Endothelial cell of umbilical vein (primary cell): ENCODE measurements around the gene RDH13. TPM values are rescaled to one million over a fixed set of nuclear protein-coding genes. Genes with fewer than 3 reads are reported as not detected.

Experiments
- BruUV-seq: library from RNA; stranded (reverse); fragments of 400-500 nt; replicated peaks from 2 replicates; lab custom pipeline; 2021; lab: Mats Ljungman, UMichigan
- CTCF ChIA-PET: fragments of 300-600, 350-600 bp; sonication (Branson Sonifier 250); formaldehyde crosslinking; loops from one replicate; lab custom pipeline; 2021; ENCODE audit warnings: antibody characterized with exemption, inconsistent platforms; lab: Charles Lee
- POLR2A ChIA-PET: fragments of 300-600, 350-600 bp; sonication (Branson Sonifier 250); formaldehyde crosslinking; loops from one replicate; lab custom pipeline; 2021; ENCODE audit warnings: antibody characterized with exemption, inconsistent platforms; lab: Charles Lee
- DNase-seq: peaks from one replicate; pipeline ENCODE4 v3.0.0-alpha.2; 2011; ENCODE audit warnings: low read depth, low spot score
- FAIRE-seq: peaks from 2 replicates; lab custom pipeline; 2011; peaks lifted over from hg19 to GRCh38; lab: Jason Lieb, UNC
- H2AFZ ChIP-seq: 2 replicates; pipeline ENCODE4 v1.6.0; 2012; ENCODE audit warnings: low read depth, low read length, control low read depth, inconsistent platforms
- H3K27ac ChIP-seq: 2 replicates; pipeline ENCODE4 v1.5.1; 2011; ENCODE audit warnings: low read depth, mild to moderate bottlenecking, control low read depth, low read length, moderate library complexity; ENCODE audit not compliant: insufficient read depth
- H3K27me3 ChIP-seq, 2 experiments: 2 replicates each; pipeline versions ENCODE4 v1.6.0 to v1.6.1; 2011; ENCODE audit warnings: low read length in 2 of 2, mixed read lengths in 1 of 2; ENCODE audit not compliant: control insufficient read depth in 2 of 2, insufficient read depth in 2 of 2
- H3K36me3 ChIP-seq, 2 experiments: 2 replicates in 1 of 2; 3 replicates in 1 of 2; pipeline ENCODE4 v1.5.1; 2011; ENCODE audit warnings: low read length in 2 of 2, mild to moderate bottlenecking in 1 of 2, moderate library complexity in 1 of 2; ENCODE audit not compliant: control insufficient read depth in 2 of 2, insufficient read depth in 2 of 2; ENCODE audit errors: extremely low read depth in 1 of 2
- H3K4me1 ChIP-seq: 3 replicates; pipeline ENCODE4 v1.5.1; 2011; ENCODE audit warnings: mild to moderate bottlenecking, low read length; ENCODE audit not compliant: control insufficient read depth, insufficient read depth; ENCODE audit errors: extremely low read depth
- H3K4me2 ChIP-seq: 2 replicates; pipeline ENCODE4 v1.6.1; 2011; ENCODE audit warnings: low read length, control low read depth, mixed read lengths; ENCODE audit not compliant: insufficient read depth
- H3K4me3 ChIP-seq, 3 experiments: fragments of 200-600 bp in 1 of 3; sonication (generic), shearing (Covaris generic) in 1 of 3; replicated peaks in 1 of 3; 2 replicates each; pipeline ENCODE4 v1.5.1; 2011 to 2016; ENCODE audit warnings: control low read depth in 3 of 3, low read length in 3 of 3, mild to moderate bottlenecking in 2 of 3, inconsistent platforms in 1 of 3, low read depth in 1 of 3, moderate library complexity in 1 of 3; ENCODE audit not compliant: insufficient read depth in 1 of 3
- H3K79me2 ChIP-seq: 2 replicates; pipeline ENCODE4 v1.6.0; 2012; ENCODE audit warnings: low read length, inconsistent platforms; ENCODE audit not compliant: control insufficient read depth, insufficient read depth
- H3K9ac ChIP-seq: replicated peaks from 2 replicates; pipeline ENCODE3; 2011; ENCODE audit warnings: low read length, control low read depth; ENCODE audit not compliant: insufficient read depth; ENCODE audit errors: extremely low read depth
- H3K9me1 ChIP-seq: replicated peaks from 3 replicates; pipeline ENCODE4 v1.6.0; 2011; ENCODE audit warnings: mild to moderate bottlenecking, low read length; ENCODE audit not compliant: control insufficient read depth, insufficient read depth; ENCODE audit errors: extremely low read depth
- H3K9me3 ChIP-seq: replicated peaks from 2 replicates; pipeline ENCODE4 v1.5.1; 2012; ENCODE audit warnings: low read length, inconsistent platforms; ENCODE audit not compliant: control insufficient read depth, insufficient read depth
- H4K20me1 ChIP-seq: replicated peaks from 2 replicates; pipeline ENCODE3; 2011; ENCODE audit warnings: mild to moderate bottlenecking, low read length; ENCODE audit not compliant: control insufficient read depth, insufficient read depth; ENCODE audit errors: extremely low read depth
- EZH2 ChIP-seq: IDR thresholded peaks from 2 replicates; pipeline ENCODE4 v1.6.1; 2012; ENCODE audit warnings: borderline replicate concordance, low read depth, mild to moderate bottlenecking, moderate library complexity, low read length, inconsistent platforms; ENCODE audit not compliant: severe bottlenecking
- FOS ChIP-seq: IDR thresholded peaks from 2 replicates; pipeline ENCODE4 v1.6.1; 2011; ENCODE audit warnings: mild to moderate bottlenecking, low read length, moderate library complexity, borderline replicate concordance; ENCODE audit not compliant: insufficient read depth
- GATA2 ChIP-seq: IDR thresholded peaks from 2 replicates; pipeline ENCODE4 v1.7.0; 2011; ENCODE audit warnings: low read depth, mild to moderate bottlenecking, moderate library complexity, mixed read lengths, low read length; ENCODE audit not compliant: insufficient read length, insufficient read depth
- JUN ChIP-seq: IDR thresholded peaks from 2 replicates; pipeline ENCODE4 v1.6.1; 2011; ENCODE audit warnings: borderline replicate concordance, low read depth; ENCODE audit not compliant: insufficient read length, insufficient read depth
- MYC ChIP-seq: IDR thresholded peaks from one replicate; pipeline ENCODE4 v1.6.1; 2011; ENCODE audit warnings: mild to moderate bottlenecking, low read depth, low read length
- POLR2A ChIP-seq: IDR thresholded peaks from 2 replicates; pipeline ENCODE4 v1.6.1; 2012; ENCODE audit warnings: low read depth, mild to moderate bottlenecking, control low read depth, low read length
- POLR2AphosphoS5 ChIP-seq: IDR thresholded peaks from 2 replicates; pipeline ENCODE4 v1.6.1; 2012; ENCODE audit warnings: low read depth, mild to moderate bottlenecking, control low read depth, low read length, moderate library complexity; ENCODE audit not compliant: insufficient read depth
- dilution Hi-C: fragments of 300-500 bp; cut with MboI; formaldehyde crosslinking; loops from one replicate; pipeline ENCODE4 v1.15.0; 2019; ENCODE audit warnings: low sequenced_read_pairs; ENCODE audit not compliant: extremely low pct_ligation_motif_present
- intact Hi-C: fragments of 100-400 bp; cut with micrococcal nuclease; formaldehyde crosslinking; loops from one replicate; pipeline ENCODE4 v1.10.0; 2022
- polyA plus RNA-seq, 4 experiments: library from polyadenylated mRNA; depleted of rRNA in 3 of 4; stranded (reverse) in 3 of 4; unstranded in 1 of 4; fragments of >200 nt; gene quantifications; 2 replicates each; pipeline versions ENCODE4 v1.2.1 to v1.2.3, GENCODE V29; 2011 to 2012; ENCODE audit warnings: missing spikeins in 1 of 4
- total RNA-seq: library from RNA; stranded (reverse); gene quantifications from 2 replicates; pipeline ENCODE4 v1.2.3, GENCODE V29; 2021

Gene RDH13
- total and polyA plus RNA-seq, 2 donors (not counting 3 experiments of a cell fraction or from before 2014, with no cell fraction given): 8.7 to 19.6 TPM

DNA sequence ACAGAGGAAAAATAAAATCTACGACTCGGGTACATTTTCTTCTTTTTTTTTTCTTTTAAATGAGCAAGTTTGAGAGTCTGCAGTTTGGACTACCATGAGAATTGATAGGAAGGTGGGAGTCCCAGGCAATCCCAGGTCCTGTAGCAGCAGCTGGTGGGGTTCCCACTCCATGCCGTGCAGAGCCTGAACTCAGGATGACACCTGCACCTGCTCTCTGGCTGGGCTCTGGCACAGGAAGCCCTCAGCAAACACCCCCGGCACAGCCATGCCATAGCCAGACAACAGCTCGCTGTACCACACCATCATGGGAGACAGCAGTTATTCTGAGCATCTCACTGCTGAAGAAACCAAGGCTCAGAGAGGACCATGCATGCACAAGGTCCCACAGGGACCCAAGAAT lies 18.7 kb downstream of the RDH13 start:
- ChIA-PET CTCF (no interaction called here), POLR2A (no interaction called here)
- Histone ChIP-seq H3K79me2 (no peaks in the 10 kb centered on the region), H2AFZ (no peak overlapping the region), H3K36me3 (peaks cover 4 to 23% of the 10 kb centered on the region in 2 experiments), H4K20me1 (no peaks in the 10 kb centered on the region), H3K9me3 (no peaks in the 10 kb centered on the region), H3K27ac (no peak overlapping the region), H3K9ac (no peak overlapping the region), H3K27me3 (no peaks in the 10 kb centered on the region), H3K4me2 (no peak overlapping the region), H3K9me1 (no peaks in the 10 kb centered on the region), H3K4me3 (no peak overlapping the region), H3K4me1 (peaks cover 15% of the 10 kb centered on the region)
- FAIRE-seq (no peak), DNase-seq (no peak)
- no TSS peak for BruUV-seq
- intact Hi-C loops (no loop called here), dilution Hi-C loops (no loop called here)
- no peak for TF ChIP-seq POLR2A
- TF ChIP-seq MYC: no peak
- no peak for TF ChIP-seq POLR2AphosphoS5
- no peak for TF ChIP-seq EZH2
- no peak for TF ChIP-seq GATA2

DNA sequence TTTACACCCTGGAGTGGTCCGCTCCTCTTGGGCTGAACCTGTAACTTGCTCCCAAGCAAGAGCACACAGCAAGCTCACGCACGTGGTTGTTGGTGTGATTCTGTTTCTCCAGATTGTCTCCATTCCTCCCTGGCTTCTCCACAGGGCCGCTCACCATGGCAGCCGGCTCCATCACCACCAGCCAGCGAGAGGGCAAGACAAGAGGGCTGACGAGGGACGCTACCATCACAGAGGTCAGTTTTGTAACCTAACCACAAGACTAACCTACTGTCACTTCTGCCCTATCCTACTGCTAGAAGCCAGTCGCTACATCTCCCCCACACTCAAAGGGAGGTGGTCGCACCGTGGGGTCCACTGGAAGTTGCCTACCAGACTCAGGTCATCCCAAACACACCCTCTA lies 20.3 kb downstream of the RDH13 start:
- DNase-seq (no peak), FAIRE-seq (no peak)
- Histone ChIP-seq H3K9me1 (no peaks in the 10 kb centered on the region), H3K4me1 (peaks cover 19% of the 10 kb centered on the region), H3K9me3 (no peaks in the 10 kb centered on the region), H3K79me2 (no peaks in the 10 kb centered on the region), H3K27me3 (no peaks in the 10 kb centered on the region), H3K4me2 (no peak overlapping the region), H3K4me3 (no peak overlapping the region), H3K36me3 (peaks cover 4 to 14% of the 10 kb centered on the region in 2 experiments), H3K9ac (no peak overlapping the region), H3K27ac (peak overlapping the region; percentile 55), H4K20me1 (no peaks in the 10 kb centered on the region), H2AFZ (no peak overlapping the region)
- TF ChIP-seq EZH2 (no peak), JUN (no peak), FOS (no peak)
- dilution Hi-C loops (no loop called here), intact Hi-C loops (no loop called here)
- BruUV-seq: no TSS peak
- ChIA-PET CTCF (interaction anchor here (1.6 kb wide), 1 partner anchor 14 kb away, joined by 3 read pairs; no protein-coding TSS in a partner anchor), POLR2A (no interaction called here)
